Measurements from ENCODE around the gene SRP68. TPM values are rescaled to one million over a fixed set of nuclear protein-coding genes. Genes with fewer than 3 reads are reported as not detected.

The SRP68 gene
- polyA plus RNA-seq, 3 donors: 27.4 to 47.1 (median 42.1) TPM

- TF ChIP-seq CTCF (IDR thresholded peaks at IDR 0.05): peak; percentile 34
- intact Hi-C loops (cut with micrococcal nuclease): no loop called here
- peaks cover 32% of the 10 kb centered on the region for H3K4me1 Mint-ChIP-seq
These were observed 35.2 kb upstream of the SRP68 start for GRCh38 chr17:76107509-76107908.

GRCh38 chr17:76106703-76107102 is 34.4 kb upstream of the SRP68 start:
- H3K9me3 ChIP-seq (replicated peaks in 1 of 2; ENCODE audit: control insufficient read depth in 1 of 2, insufficient read depth in 1 of 2, low read length in 2 of 2): no peaks in the 10 kb centered on the region

More at GRCh38 chr17:76107509-76107908, 35.2 kb upstream of the SRP68 start:
- Histone ChIP-seq H3K27ac (ENCODE audit: low read depth in 1 of 2, low read length in 2 of 2) (no peak overlapping the region), H3K4me1 (ENCODE audit: control insufficient read depth in 1 of 2, insufficient read depth in 2 of 2, low read length in 2 of 2) (peaks cover 38 to 39% of the 10 kb centered on the region in 2 donors), H3K9me3 (replicated peaks in 1 of 2; ENCODE audit: control insufficient read depth in 1 of 2, insufficient read depth in 1 of 2, low read length in 2 of 2) (no peaks in the 10 kb centered on the region), H3K4me3 (replicated peaks in 1 of 3; ENCODE audit: low read depth in 2 of 3, low read length in 3 of 3) (no peak overlapping the region), H3K9ac (ENCODE audit: insufficient read depth, low read length, poor library complexity, severe bottlenecking) (no peak overlapping the region), H3K4me2 (replicated peaks; ENCODE audit: extremely low read depth, low read length, poor library complexity, severe bottlenecking) (no peak overlapping the region), H3K36me3 (replicated peaks in 1 of 2; ENCODE audit: control insufficient read depth in 1 of 2, insufficient read depth in 2 of 2, low read length in 2 of 2) (no peaks in the 10 kb centered on the region), H3K79me2 (ENCODE audit: insufficient read depth, low read length) (peaks cover 12% of the 10 kb centered on the region), H3K27me3 (ENCODE audit: control insufficient read depth in 2 of 2, insufficient read depth in 2 of 2, low read length in 2 of 2) (peaks cover 0 to 2% of the 10 kb centered on the region in 2 donors), H4K20me1 (ENCODE audit: insufficient read depth, low read length) (no peaks in the 10 kb centered on the region), H2AFZ (ENCODE audit: insufficient read depth, low read depth, low read length, poor library complexity, severe bottlenecking) (no peak overlapping the region)
- H3K27me3 Mint-ChIP-seq (ENCODE audit: low read depth in 3 of 3): peaks cover 5 to 29% (median 15%) of the 10 kb centered on the region in 3 donors
- H3K9me3 Mint-ChIP-seq: peaks cover 0 to 2% (median 0%) of the 10 kb centered on the region in 7 donors
- no peaks in the 10 kb centered on the region for H3K36me3 Mint-ChIP-seq
- no peak overlapping the region for H3K4me3 Mint-ChIP-seq
- no peak overlapping the region for H3K27ac Mint-ChIP-seq
- no peak for DNase-seq
- 100% methylated on average over 1 of the region's 6 CpGs for WGBS (ENCODE audit: insufficient coverage)

More at GRCh38 chr17:76106703-76107102, 34.4 kb upstream of the SRP68 start:
- Mint-ChIP-seq H3K4me3 (peak overlapping the region; percentile 34 to 63), H3K4me1 (peaks cover 32% of the 10 kb centered on the region), H3K27me3 (ENCODE audit: low read depth in 3 of 3) (peaks cover 3 to 21% (median 9%) of the 10 kb centered on the region in 3 donors), H3K27ac (peak overlapping the region in 2 of 7 donors; percentile 45 to 80), H3K36me3 (peaks cover 2 to 5% of the 10 kb centered on the region in 2 donors), H3K9me3 (peaks cover 0 to under 1% (median 0%) of the 10 kb centered on the region in 7 donors)
- DNase-seq: peak in 1 of 3 donors; percentile 7
- Histone ChIP-seq H3K4me2 (replicated peaks; ENCODE audit: extremely low read depth, low read length, poor library complexity, severe bottlenecking) (peak overlapping the region; percentile 17), H3K27me3 (ENCODE audit: control insufficient read depth in 2 of 2, insufficient read depth in 2 of 2, low read length in 2 of 2) (peaks cover 0 to 2% of the 10 kb centered on the region in 2 donors), H3K79me2 (ENCODE audit: insufficient read depth, low read length) (peaks cover 20% of the 10 kb centered on the region), H4K20me1 (ENCODE audit: insufficient read depth, low read length) (no peaks in the 10 kb centered on the region), H3K9ac (ENCODE audit: insufficient read depth, low read length, poor library complexity, severe bottlenecking) (no peak overlapping the region), H2AFZ (ENCODE audit: insufficient read depth, low read depth, low read length, poor library complexity, severe bottlenecking) (peak overlapping the region; percentile 52), H3K36me3 (replicated peaks in 1 of 2; ENCODE audit: control insufficient read depth in 1 of 2, insufficient read depth in 2 of 2, low read length in 2 of 2) (peaks cover 5% of the 10 kb centered on the region in 2 donors), H3K4me3 (replicated peaks in 1 of 3; ENCODE audit: low read depth in 2 of 3, low read length in 3 of 3) (peak overlapping the region in 1 of 3 experiments; percentile 23), H3K27ac (ENCODE audit: low read depth in 1 of 2, low read length in 2 of 2) (no peak overlapping the region), H3K4me1 (ENCODE audit: control insufficient read depth in 1 of 2, insufficient read depth in 2 of 2, low read length in 2 of 2) (peaks cover 42 to 45% of the 10 kb centered on the region in 2 donors)
- WGBS (ENCODE audit: insufficient coverage): no CpG with 5 or more reads among the region's 3 CpGs
- no peak for TF ChIP-seq CTCF (IDR thresholded peaks at IDR 0.05)
- intact Hi-C loops (cut with micrococcal nuclease): no loop called here
